ENCODE results near the gene BDKRB1.

DNA sequence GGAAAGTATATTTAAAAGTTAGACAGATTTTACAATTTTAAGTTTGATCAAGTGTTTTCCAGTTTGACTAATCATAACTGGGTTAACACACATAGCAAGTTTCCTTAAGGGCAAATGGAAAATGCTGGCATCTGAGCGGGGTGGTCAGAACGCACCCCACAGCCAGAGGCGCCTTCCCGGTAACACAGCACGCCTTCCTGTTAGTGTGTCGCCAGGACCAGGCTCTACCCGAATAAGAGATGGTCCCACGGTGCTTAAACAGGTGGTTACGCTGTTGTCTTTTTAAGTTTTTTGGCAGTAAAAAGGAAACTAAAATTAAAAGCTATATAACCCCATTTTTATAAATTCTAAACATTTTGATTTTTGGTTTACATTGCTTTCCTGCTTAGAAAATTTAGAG, 28.0 kb downstream of the BDKRB1 start:
- TF ChIP-seq, protein P1, sequence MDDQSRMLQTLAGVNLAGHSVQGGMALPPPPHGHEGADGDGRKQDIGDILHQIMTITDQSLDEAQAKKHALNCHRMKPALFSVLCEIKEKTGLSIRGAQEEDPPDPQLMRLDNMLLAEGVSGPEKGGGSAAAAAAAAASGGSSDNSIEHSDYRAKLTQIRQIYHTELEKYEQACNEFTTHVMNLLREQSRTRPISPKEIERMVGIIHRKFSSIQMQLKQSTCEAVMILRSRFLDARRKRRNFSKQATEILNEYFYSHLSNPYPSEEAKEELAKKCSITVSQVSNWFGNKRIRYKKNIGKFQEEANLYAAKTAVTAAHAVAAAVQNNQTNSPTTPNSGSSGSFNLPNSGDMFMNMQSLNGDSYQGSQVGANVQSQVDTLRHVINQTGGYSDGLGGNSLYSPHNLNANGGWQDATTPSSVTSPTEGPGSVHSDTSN (IDR thresholded peaks at IDR 0.05): no peak
- TF ChIP-seq, protein P2, sequence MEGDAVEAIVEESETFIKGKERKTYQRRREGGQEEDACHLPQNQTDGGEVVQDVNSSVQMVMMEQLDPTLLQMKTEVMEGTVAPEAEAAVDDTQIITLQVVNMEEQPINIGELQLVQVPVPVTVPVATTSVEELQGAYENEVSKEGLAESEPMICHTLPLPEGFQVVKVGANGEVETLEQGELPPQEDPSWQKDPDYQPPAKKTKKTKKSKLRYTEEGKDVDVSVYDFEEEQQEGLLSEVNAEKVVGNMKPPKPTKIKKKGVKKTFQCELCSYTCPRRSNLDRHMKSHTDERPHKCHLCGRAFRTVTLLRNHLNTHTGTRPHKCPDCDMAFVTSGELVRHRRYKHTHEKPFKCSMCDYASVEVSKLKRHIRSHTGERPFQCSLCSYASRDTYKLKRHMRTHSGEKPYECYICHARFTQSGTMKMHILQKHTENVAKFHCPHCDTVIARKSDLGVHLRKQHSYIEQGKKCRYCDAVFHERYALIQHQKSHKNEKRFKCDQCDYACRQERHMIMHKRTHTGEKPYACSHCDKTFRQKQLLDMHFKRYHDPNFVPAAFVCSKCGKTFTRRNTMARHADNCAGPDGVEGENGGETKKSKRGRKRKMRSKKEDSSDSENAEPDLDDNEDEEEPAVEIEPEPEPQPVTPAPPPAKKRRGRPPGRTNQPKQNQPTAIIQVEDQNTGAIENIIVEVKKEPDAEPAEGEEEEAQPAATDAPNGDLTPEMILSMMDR (IDR thresholded peaks at IDR 0.05): no peak
- TF ChIP-seq POLR2A (IDR thresholded peaks at IDR 0.05; ENCODE audit: low read length): no peak
- TF ChIP-seq CHD4 (IDR thresholded peaks at IDR 0.05; ENCODE audit: borderline replicate concordance): no peak
- TF ChIP-seq, protein P3, sequence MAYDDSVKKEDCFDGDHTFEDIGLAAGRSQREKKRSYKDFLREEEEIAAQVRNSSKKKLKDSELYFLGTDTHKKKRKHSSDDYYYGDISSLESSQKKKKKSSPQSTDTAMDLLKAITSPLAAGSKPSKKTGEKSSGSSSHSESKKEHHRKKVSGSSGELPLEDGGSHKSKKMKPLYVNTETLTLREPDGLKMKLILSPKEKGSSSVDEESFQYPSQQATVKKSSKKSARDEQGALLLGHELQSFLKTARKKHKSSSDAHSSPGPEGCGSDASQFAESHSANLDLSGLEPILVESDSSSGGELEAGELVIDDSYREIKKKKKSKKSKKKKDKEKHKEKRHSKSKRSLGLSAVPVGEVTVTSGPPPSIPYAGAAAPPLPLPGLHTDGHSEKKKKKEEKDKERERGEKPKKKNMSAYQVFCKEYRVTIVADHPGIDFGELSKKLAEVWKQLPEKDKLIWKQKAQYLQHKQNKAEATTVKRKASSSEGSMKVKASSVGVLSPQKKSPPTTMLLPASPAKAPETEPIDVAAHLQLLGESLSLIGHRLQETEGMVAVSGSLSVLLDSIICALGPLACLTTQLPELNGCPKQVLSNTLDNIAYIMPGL (CRISPR knock-in tag; IDR thresholded peaks at IDR 0.05; ENCODE audit: borderline replicate concordance): no peak
- TF ChIP-seq, protein P4, sequence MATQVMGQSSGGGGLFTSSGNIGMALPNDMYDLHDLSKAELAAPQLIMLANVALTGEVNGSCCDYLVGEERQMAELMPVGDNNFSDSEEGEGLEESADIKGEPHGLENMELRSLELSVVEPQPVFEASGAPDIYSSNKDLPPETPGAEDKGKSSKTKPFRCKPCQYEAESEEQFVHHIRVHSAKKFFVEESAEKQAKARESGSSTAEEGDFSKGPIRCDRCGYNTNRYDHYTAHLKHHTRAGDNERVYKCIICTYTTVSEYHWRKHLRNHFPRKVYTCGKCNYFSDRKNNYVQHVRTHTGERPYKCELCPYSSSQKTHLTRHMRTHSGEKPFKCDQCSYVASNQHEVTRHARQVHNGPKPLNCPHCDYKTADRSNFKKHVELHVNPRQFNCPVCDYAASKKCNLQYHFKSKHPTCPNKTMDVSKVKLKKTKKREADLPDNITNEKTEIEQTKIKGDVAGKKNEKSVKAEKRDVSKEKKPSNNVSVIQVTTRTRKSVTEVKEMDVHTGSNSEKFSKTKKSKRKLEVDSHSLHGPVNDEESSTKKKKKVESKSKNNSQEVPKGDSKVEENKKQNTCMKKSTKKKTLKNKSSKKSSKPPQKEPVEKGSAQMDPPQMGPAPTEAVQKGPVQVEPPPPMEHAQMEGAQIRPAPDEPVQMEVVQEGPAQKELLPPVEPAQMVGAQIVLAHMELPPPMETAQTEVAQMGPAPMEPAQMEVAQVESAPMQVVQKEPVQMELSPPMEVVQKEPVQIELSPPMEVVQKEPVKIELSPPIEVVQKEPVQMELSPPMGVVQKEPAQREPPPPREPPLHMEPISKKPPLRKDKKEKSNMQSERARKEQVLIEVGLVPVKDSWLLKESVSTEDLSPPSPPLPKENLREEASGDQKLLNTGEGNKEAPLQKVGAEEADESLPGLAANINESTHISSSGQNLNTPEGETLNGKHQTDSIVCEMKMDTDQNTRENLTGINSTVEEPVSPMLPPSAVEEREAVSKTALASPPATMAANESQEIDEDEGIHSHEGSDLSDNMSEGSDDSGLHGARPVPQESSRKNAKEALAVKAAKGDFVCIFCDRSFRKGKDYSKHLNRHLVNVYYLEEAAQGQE (IDR thresholded peaks at IDR 0.05): no peak
- TF ChIP-seq TP53 (CRISPR knock-in tag; IDR thresholded peaks at IDR 0.05): no peak
- TF ChIP-seq NPAS2 (CRISPR knock-in tag; IDR thresholded peaks at IDR 0.05; ENCODE audit: borderline replicate concordance): no peak
- no peak for TF ChIP-seq FOSL2 (IDR thresholded peaks at IDR 0.05)
- no peak for TF ChIP-seq FOSL2 (CRISPR knock-in tag; IDR thresholded peaks at IDR 0.05)
- TF ChIP-seq SMC3 (IDR thresholded peaks at IDR 0.05): no peak
- TF ChIP-seq, protein P5, sequence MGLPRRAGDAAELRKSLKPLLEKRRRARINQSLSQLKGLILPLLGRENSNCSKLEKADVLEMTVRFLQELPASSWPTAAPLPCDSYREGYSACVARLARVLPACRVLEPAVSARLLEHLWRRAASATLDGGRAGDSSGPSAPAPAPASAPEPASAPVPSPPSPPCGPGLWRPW (IDR thresholded peaks at IDR 0.05): no peak
- TF ChIP-seq KDM1A (IDR thresholded peaks at IDR 0.05; ENCODE audit: low read depth): no peak
- TF ChIP-seq, protein P6, sequence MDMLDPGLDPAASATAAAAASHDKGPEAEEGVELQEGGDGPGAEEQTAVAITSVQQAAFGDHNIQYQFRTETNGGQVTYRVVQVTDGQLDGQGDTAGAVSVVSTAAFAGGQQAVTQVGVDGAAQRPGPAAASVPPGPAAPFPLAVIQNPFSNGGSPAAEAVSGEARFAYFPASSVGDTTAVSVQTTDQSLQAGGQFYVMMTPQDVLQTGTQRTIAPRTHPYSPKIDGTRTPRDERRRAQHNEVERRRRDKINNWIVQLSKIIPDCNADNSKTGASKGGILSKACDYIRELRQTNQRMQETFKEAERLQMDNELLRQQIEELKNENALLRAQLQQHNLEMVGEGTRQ (IDR thresholded peaks at IDR 0.05): no peak
- TF ChIP-seq, protein P7, sequence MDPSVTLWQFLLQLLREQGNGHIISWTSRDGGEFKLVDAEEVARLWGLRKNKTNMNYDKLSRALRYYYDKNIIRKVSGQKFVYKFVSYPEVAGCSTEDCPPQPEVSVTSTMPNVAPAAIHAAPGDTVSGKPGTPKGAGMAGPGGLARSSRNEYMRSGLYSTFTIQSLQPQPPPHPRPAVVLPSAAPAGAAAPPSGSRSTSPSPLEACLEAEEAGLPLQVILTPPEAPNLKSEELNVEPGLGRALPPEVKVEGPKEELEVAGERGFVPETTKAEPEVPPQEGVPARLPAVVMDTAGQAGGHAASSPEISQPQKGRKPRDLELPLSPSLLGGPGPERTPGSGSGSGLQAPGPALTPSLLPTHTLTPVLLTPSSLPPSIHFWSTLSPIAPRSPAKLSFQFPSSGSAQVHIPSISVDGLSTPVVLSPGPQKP (IDR thresholded peaks at IDR 0.05; ENCODE audit: low read depth, low read length): no peak
